Measurements from ENCODE around the gene EOGT. TPM values are rescaled to one million over a fixed set of nuclear protein-coding genes. Genes with fewer than 3 reads are reported as not detected.

The EOGT gene
- total RNA-seq, 1 donor from 2014 or later: 31.7 TPM

DNA sequence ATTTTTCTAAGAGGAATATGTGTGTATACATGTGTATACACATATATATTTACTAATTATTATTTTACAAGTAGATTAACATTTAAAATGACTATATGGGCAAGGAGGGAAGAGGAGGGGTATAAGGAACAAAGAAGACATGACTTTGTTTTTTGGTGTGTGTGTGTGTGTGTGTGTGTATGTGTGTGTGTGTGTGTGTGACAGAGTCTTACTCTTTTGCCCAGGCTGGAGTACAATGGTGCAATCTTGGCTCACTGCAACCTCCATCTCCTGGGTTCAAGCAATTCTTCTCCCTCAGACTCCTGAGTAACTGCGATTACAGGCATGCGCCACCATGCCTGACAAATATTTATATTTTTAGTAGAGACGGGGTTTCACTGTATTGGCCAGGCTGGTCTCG lies 2.6 kb upstream of the EOGT start:
- no peak overlapping the region for H3K27ac ChIP-seq
- H3K36me3 ChIP-seq: peaks cover 0 to 5% of the 10 kb centered on the region in 2 donors
- TF ChIP-seq POLR2AphosphoS5 (IDR thresholded peaks at IDR 0.05; ENCODE audit: insufficient read depth in 1 of 2, low read depth in 1 of 2): no peak
- TF ChIP-seq, protein P1, sequence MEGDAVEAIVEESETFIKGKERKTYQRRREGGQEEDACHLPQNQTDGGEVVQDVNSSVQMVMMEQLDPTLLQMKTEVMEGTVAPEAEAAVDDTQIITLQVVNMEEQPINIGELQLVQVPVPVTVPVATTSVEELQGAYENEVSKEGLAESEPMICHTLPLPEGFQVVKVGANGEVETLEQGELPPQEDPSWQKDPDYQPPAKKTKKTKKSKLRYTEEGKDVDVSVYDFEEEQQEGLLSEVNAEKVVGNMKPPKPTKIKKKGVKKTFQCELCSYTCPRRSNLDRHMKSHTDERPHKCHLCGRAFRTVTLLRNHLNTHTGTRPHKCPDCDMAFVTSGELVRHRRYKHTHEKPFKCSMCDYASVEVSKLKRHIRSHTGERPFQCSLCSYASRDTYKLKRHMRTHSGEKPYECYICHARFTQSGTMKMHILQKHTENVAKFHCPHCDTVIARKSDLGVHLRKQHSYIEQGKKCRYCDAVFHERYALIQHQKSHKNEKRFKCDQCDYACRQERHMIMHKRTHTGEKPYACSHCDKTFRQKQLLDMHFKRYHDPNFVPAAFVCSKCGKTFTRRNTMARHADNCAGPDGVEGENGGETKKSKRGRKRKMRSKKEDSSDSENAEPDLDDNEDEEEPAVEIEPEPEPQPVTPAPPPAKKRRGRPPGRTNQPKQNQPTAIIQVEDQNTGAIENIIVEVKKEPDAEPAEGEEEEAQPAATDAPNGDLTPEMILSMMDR (IDR thresholded peaks at IDR 0.05): no peak
- TF ChIP-seq POLR2A (IDR thresholded peaks at IDR 0.05): no peak
- no peaks in the 10 kb centered on the region for H3K9me3 ChIP-seq
- H3K4me1 ChIP-seq: no peaks in the 10 kb centered on the region
- no peak for DNase-seq (ENCODE audit: extremely low spot score in 2 of 2)
- H3K27me3 ChIP-seq: no peaks in the 10 kb centered on the region
- H3K4me3 ChIP-seq: no peak overlapping the region
- intact Hi-C loops (cut with DNase I): no loop called here

DNA sequence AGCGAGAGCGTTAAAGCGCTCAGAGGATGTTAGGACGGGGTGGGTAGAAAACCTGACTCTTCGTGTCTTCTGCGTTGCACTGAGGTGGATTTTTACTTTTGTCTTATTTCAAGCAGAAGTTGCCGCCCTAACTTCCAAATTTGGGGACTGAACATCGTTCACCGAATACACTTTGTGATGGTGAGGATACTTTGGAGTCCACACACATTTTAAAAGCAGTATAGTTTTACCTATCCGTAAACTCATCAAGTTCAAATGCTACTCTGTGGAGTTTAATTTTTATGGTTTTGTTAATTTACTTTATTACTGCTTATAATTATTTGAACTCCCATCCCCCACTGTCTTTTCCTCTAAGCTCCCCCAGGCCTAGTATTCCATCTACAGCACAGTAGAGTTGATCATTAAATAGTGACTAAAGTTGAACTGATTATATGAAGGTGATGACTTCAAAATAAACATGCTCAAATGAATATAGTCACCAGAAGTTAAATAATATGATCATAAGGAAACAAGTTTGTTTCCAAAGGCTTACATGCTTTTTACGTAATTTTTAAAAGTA lies 617 bp upstream of the EOGT start:
- H3K4me3 ChIP-seq: peak overlapping the region; percentile 69 to 76
- H3K9me3 ChIP-seq: no peaks in the 10 kb centered on the region
- no peak for TF ChIP-seq POLR2AphosphoS5 (IDR thresholded peaks at IDR 0.05; ENCODE audit: insufficient read depth in 1 of 2, low read depth in 1 of 2)
- TF ChIP-seq, protein P1 (IDR thresholded peaks at IDR 0.05): no peak
- no peak for TF ChIP-seq POLR2A (IDR thresholded peaks at IDR 0.05)
- intact Hi-C loops (cut with DNase I): loop anchor here (5.0 kb wide), 1 partner anchor 73 kb away; no protein-coding TSS in a partner anchor
- peaks cover 0 to 5% of the 10 kb centered on the region in 2 donors for H3K36me3 ChIP-seq
- no peaks in the 10 kb centered on the region for H3K27me3 ChIP-seq
- H3K27ac ChIP-seq: peak overlapping the region; percentile 96
- no peaks in the 10 kb centered on the region for H3K4me1 ChIP-seq
- no peak for DNase-seq (ENCODE audit: extremely low spot score in 2 of 2)

DNA sequence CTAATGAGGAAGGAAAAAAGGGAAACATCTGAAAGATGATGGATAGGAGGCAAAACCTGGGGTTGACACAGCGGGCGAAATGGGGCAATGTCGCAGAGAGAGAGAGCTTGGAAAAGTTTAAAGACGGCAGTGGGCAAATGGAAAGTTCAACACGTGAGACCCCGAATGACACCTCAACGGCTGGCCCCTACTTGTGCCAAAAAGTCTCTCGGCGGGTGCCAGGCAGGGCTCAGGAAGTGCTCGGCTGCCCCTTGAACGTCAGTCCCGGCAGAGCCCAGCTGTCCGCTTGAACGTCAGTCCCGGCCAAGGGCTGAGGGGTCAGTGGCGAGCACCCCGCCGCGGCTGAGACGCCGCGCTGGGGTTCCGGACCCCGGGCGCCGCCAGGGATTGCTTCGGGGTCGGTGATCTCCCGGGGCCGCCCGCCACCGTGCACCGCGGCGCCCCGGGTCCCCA lies 658 bp downstream of the EOGT start:
- H3K4me1 ChIP-seq: no peaks in the 10 kb centered on the region
- peak overlapping the region; percentile 96 for H3K27ac ChIP-seq
- no peaks in the 10 kb centered on the region for H3K9me3 ChIP-seq
- TF ChIP-seq POLR2A (IDR thresholded peaks at IDR 0.05) (no peak), POLR2AphosphoS5 (IDR thresholded peaks at IDR 0.05; ENCODE audit: insufficient read depth in 1 of 2, low read depth in 1 of 2) (no peak)
- TF ChIP-seq, protein P1 (IDR thresholded peaks at IDR 0.05): no peak
- H3K36me3 ChIP-seq: peaks cover 0 to 7% of the 10 kb centered on the region in 2 donors
- intact Hi-C loops (cut with DNase I): loop anchor here (2.0 to 5.0 kb wide), 2 partner anchors 38 to 74 kb away; no protein-coding TSS in a partner anchor
- DNase-seq (ENCODE audit: extremely low spot score in 2 of 2): no peak
- peak overlapping the region; percentile 69 to 76 for H3K4me3 ChIP-seq
- no peaks in the 10 kb centered on the region for H3K27me3 ChIP-seq

DNA sequence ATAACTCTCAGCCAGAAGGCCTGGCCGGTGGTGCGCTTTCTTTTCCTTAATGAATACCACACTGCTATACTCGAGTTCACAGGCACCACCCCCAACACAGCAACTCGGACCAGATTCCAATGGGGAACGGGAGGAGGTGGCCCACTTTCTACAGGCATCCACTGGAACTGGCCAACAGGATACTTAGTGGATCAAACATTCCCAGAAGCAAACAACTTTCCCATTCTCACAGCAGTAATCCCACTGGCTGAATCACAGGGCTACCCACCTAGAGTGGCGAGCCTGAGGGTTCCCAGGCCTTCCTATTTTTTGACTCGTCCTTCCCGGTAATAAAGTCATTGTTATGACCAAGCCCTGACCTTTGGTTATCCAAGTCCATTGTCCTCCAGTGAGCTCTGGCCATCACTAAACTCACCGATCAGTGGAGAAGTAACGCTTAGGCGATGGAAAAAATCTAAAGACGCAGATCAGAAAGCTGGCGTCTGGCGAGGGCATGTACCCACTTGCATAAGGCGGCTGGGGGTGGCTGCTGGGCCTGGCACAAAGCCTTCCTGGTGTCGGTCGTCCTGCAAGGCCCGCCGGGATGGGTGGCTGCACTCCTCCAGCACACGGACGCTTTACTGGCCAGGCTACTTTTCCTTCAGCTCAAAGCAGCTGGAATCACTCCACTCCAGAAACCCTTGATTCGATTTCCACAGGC lies 1.2 kb downstream of the EOGT start:
- Histone ChIP-seq H3K36me3 (peaks cover 0 to 7% of the 10 kb centered on the region in 2 donors), H3K9me3 (no peaks in the 10 kb centered on the region), H3K27me3 (no peaks in the 10 kb centered on the region), H3K4me3 (peak overlapping the region; percentile 69 to 76), H3K4me1 (no peaks in the 10 kb centered on the region), H3K27ac (peak overlapping the region; percentile 96)
- no peak for DNase-seq (ENCODE audit: extremely low spot score in 2 of 2)
- TF ChIP-seq, protein P1 (IDR thresholded peaks at IDR 0.05): no peak
- TF ChIP-seq POLR2AphosphoS5 (IDR thresholded peaks at IDR 0.05; ENCODE audit: insufficient read depth in 1 of 2, low read depth in 1 of 2): peak in 1 of 2 donors; percentile 53
- intact Hi-C loops (cut with DNase I): loop anchor here (2.0 to 5.0 kb wide), 2 partner anchors 39 to 75 kb away; no protein-coding TSS in a partner anchor

Measured in vagina (tissue), 2 donors.